GM19397 (cell line): ENCODE results near the gene GLRB.
A peak's percentile ranks its signal among the peaks of the same experiment; 100 is the strongest.
"Not testable (repeated sequence)": the region's sequence is repeated elsewhere in the genome, so short reads cannot be mapped to it uniquely, and the experiment has no call there.

Experiments used
- ATAC-seq: cut with Tn5 transposase; IDR thresholded peaks from one replicate; pipeline ENCODE4 v1.9.1; 2021; ENCODE audit warnings: mild to moderate bottlenecking, moderate library complexity; ENCODE audit not compliant: unreplicated experiment

The GLRB gene

DNA sequence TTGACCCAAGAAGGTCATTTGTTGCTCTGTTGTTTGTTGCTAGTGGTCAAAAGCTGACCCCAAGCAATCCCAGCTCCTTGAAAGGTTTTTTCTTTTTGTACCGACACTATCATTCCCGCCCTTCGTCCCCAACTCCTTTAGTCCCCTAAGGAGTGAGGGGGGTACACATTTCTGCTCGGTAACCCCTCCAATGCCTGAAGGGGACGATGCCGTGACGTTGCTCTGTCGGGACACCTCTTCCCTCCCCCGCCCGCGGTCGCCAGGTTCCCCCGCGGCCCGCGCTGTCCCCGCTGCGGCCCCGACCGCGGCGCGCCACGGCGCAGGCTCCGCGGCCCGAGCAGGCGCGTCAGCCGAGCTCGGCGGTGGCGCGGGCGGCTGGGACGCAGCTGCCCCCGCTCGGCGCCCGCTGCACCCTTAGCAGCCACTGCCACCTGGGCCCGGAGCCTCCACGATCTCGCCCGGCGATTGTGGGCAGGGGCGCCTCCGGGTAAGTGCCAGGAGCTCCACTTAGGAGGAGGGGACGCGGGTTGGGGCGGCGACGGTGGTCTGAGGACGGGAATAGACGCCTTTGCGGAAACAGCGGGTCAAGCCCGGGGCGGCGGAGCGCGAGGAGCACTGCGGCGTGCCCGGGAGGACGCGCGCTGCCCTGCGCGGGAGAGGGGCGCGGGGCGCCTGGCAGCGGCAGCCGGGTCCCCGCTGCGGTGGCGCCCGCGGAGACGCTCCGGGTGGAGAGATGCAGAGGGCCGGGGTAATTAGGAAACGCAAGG lies at the start of gene GLRB:
TSS of gene GLRB (plus strand) at position 340 of the 767 bp plus-strand sequence. CDS start 1,875 bp downstream, outside the sequence.
- no peak for ATAC-seq

GRCh38 chr4:157035471-157035870 lies 40.5 kb upstream of the GLRB start:
- ATAC-seq: no peak

DNA sequence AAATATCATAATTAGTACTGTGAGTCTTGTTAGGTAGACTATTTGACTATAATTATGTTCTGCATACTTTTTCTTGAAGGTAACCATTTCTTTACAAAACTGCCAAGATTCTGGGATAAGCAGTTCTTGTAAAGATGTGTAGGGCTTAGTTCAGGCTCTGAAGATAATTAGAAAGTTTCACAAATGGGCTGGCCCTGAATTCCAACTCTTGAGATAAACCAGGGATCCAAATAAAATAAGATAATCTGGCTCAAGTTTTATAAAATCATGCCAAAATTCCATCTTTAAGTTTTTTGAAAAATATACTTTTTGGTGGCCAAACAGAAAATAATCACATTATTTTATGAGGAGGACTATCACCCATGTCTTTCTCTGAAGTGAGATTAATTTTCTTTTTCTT lies 35.5 kb upstream of the GLRB start:
- ATAC-seq: no peak

GRCh38 chr4:157043131-157043530 lies 32.8 kb upstream of the GLRB start:
- no peak for ATAC-seq

DNA sequence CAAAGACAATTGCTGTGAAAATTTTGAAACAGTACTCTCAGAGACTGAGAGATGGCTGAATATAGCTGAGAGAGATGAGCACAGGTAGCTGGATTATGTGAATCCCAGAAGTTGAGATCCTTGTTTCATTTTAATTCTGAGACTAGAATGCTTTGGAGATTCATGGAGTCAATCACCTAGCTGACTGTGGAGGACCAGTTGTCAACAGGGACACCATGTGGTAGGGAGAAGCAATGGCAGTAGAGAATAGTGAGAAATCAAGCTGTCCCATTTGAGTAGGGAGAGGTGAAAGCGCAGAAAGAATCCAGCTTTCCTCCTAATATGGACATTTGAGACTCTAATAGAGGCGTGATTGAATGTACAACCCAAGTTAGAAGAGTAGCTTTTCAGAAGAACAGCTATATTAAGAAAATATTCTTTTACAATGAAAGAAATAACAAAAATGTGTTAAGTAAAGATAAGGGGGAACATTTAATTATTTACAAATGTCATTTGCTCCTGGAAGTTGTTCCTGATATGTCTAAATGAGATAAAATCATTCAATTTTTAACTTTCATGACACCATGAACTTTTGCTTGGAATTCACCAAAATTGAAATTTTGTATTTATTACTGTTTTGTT lies 30.3 kb upstream of the GLRB start:
- peak; percentile 80 for ATAC-seq

DNA sequence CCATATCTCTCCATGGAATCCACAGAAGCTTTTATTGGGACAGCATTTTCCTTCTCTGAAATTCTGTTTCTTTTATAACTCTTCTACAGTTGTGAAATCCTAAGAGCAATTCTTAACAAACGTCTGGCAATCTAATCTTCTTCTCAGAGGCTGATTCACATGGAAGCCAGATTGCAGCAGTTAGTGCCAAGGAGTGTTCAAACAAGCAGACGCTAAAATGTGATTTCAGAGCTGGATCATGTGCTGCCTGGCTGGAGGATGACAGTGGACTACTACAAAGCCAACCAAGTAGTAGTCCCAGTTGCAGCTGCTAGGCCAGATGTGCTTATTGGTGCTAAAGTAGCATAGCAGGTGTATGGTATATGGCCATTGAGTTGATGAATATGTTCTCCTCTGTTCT lies 27.7 kb upstream of the GLRB start:
- no peak for ATAC-seq

GRCh38 chr4:157050561-157050960 lies 25.4 kb upstream of the GLRB start:
- no peak for ATAC-seq

DNA sequence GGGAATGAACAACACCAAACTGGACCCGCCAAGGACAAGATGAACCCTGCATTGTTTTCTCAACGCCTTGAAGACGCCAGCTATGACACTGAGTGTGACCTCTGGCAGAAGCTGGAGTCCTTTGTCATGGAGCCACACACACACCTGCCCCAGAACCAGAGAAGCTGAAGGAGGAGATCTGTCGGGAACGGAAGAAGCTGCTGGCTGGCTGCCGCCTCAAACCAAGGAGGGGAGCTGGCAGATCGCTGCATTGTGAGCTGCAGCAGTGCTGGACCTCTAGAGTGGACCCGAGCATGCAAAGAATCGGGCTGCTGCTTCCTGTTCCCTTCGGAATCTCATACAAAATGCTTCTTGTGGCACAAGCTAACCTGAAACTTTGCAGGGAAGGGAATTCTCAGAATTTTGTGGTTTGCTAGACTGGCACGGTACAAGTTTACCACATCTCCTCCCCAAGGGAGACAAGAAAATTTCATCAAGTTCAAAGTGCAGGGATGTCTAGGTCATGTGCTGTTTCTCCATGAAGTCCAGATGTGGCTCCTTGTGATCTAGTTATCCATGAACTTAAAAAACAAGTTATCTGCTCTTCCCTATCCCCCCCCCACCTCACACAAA lies 23.4 kb upstream of the GLRB start:
- ATAC-seq: no peak

- ATAC-seq: no peak
These were observed 18.7 kb upstream of the GLRB start for GRCh38 chr4:157057218-157057617.

DNA sequence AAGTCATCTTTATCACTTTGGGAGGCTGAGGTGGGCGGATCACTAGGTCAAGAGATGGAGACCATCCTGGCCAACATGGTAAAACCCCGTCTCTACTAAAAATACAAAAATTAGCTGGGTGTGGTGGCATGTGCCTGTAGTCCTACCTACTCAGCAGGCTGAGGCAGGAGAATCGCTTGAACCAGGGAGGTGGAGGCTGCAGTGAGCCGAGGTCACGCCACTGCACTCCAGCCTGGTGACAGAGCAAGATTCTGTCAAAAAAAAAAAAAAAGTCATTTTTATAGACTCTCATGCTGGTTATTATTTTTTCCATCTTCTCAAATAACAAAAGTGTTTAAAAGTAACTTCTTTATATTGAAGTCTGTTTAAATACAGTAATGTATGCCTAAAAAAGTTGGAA lies 17.1 kb upstream of the GLRB start:
- not testable (repeated sequence) for ATAC-seq

- no peak for ATAC-seq
These were observed 3.9 kb upstream of the GLRB start for GRCh38 chr4:157072002-157072401.

DNA sequence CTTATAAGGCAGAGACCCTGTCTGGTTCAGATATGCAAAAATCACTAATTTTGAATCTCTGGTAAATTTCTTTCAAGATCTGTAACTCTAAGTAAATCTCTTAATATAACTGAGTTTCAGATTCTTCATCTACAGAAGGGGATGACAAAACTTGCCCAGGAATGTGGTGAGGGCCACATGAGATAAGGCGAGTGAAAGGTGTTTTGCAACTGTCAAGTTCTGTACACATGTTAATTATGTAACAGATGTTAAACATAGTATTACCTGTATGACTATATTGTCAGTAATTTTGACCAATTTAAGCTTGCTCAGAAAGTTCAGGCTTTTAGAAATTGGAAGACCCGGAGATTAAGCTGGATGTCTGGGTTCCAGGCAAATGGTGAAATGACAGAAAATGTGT lies 549 bp upstream of the GLRB start:
- no peak for ATAC-seq

GRCh38 chr4:157076578-157076947 lies 613 bp downstream of the GLRB start:
- ATAC-seq: no peak

DNA sequence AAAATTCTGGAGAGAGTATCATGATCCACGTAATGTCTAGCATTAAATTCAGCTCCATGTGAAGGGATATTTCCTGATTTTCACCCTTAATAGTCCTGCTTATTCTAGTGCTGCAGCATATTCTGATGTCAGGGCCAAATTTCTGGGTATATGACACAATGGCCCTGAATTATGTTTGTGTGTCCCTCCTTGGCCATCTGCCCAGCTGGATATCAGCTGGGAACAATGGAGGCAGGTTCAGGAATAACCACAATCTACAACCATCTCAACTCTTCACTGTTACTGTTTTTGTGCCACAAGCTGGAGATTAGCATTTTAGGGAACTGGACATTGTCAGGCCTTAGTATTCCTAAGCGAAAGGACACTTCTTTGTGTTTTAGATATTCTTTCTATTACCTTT lies 3.5 kb downstream of the GLRB start:
- ATAC-seq: no peak

DNA sequence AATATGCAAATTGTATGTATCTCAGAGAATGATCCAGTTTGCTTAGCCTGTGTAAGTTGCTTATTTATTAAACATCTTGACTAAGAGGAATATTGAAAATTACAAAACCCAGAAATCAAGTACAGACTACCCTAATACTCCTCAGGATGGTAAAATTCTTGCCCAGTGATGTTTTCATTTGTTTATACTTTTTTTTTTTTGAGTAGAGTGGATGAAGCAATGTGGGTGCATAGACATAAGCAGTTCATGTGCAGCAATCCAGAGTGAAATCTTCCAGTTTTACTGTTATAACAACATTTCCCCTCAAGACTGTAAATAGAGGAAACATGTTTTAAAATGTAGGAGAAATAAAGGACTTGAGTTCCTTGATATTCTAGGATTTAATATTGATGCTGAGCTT lies 4.7 kb downstream of the GLRB start:
- no peak for ATAC-seq

- no peak for ATAC-seq
These were observed 19.8 kb downstream of the GLRB start for GRCh38 chr4:157095716-157096115.

DNA sequence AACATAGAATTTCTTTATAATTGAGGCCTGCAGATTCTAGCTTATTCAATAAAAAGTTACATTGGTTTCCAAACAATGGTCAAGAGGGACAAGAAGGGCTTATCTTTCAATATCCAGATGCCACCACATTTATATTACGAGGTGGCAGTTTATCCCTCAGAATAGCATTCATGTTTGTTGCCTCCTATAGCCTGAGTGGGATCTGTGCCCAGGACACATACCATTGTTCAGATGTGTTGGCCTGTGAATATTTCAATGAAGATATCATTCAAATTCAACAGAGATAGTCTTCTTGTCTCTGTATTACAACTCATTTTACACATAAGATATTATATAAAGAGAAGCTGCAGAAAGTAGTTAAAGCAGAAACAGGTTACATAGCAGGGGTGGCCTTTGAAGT lies 20.5 kb downstream of the GLRB start:
- no peak for ATAC-seq

GRCh38 chr4:157099506-157099905 lies 23.6 kb downstream of the GLRB start:
- no peak for ATAC-seq

GRCh38 chr4:157104541-157104940 lies 28.6 kb downstream of the GLRB start:
- ATAC-seq: no peak

GRCh38 chr4:157114671-157115070 lies 38.7 kb downstream of the GLRB start:
- ATAC-seq: no peak

DNA sequence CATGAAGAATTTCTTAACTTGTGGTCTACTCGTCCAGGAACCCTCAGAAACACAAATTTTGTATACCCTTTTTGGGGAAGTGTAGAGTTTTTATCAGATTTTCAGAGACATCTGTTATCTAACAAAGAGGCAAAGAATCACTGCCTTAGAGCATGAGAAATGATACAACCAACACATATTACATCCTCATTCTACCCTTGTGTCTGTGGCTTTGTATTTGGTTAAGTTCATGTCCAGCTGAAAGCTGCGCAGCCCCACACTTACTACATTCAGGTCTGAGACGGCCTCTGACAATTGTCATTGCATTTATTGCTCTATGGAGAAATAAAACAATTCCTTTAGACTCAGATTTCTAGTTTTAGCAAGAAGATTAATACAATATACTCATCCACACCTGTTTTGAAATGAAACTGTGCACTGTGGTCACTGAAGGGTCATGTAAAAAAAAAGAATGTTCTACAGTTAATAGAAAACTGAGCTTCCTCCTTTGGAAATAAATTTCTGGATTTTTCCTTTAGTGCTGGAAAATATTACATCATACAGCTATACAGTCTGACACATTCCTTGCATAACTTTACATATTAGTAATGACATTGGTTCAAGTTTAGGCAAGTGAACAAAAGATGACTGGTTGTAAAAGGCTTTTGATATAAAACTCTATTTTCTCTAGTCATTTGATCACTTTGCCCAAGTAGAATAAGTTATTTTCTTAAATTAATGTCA lies 39.8 kb downstream of the GLRB start:
- no peak for ATAC-seq

DNA sequence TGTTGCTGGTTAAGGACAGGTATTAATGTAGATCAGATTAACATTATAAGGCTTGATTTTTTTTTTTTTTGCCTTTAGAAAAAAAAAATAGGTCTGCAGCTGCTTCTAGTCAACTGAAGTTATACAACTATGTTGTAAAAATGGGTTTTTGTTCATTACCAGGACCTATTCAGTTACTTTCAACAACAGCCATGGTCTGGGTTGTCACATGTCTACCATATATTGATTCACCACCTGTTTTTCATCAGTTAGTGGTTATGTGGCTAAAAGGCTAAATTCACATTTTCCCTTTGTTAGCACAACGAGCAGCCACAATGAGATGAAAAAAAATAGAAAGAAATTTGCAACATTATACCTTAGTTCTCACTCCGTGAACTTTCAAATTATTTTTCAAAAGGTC lies 45.5 kb downstream of the GLRB start:
- no peak for ATAC-seq
